Measurements from ENCODE around the gene CPNE5. TPM values are rescaled to one million over a fixed set of nuclear protein-coding genes. Genes with fewer than 3 reads are reported as not detected.
"Not testable (repeated sequence)": the region's sequence is repeated elsewhere in the genome, so short reads cannot be mapped to it uniquely, and the experiment has no call there.

Gene CPNE5
- total RNA-seq, 4 donors from 2014 or later = 9.5 to 33.8 (median 12.2) TPM

DNA sequence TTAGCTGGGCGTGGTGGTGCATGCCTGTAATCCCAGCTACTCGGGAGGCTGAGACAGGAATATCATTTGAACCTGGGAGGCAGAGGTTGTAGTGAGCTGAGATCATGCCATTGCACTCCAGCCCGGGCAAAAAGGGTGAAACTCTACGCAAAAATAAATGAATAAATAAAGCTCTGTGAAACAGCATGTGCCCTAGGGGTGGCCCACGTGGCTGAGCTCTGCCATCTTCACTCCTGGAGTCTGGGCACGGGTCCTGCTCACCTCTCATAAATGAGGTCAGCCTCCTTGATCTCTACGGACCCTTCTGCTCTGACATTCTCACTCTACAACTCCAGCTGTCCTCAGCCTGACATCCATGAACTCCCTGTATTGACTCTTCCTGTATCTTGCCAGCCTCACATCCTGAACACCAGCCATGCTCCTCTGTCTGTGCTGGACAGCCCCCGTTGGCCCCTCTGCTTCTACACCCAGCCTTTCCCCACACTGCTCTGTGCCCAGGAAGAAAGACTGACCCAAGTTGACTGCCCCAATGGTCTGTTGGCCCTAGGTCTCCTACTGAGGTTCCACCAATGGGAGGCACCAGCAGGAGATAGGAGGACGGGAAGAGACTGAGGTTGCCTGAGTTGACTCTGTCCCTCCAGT is 21.9 kb downstream of the CPNE5 start:
- Histone ChIP-seq H3K4me1 (no peaks in the 10 kb centered on the region), H3K36me3 (no peaks in the 10 kb centered on the region), H3K27ac (no peak overlapping the region), H3K9me3 (no peaks in the 10 kb centered on the region), H3K4me3 (no peak overlapping the region), H3K27me3 (no peaks in the 10 kb centered on the region)
- intact Hi-C loops (cut with DNase I; ENCODE audit: low total_unique reads) = no loop called here
- TF ChIP-seq, protein P1, sequence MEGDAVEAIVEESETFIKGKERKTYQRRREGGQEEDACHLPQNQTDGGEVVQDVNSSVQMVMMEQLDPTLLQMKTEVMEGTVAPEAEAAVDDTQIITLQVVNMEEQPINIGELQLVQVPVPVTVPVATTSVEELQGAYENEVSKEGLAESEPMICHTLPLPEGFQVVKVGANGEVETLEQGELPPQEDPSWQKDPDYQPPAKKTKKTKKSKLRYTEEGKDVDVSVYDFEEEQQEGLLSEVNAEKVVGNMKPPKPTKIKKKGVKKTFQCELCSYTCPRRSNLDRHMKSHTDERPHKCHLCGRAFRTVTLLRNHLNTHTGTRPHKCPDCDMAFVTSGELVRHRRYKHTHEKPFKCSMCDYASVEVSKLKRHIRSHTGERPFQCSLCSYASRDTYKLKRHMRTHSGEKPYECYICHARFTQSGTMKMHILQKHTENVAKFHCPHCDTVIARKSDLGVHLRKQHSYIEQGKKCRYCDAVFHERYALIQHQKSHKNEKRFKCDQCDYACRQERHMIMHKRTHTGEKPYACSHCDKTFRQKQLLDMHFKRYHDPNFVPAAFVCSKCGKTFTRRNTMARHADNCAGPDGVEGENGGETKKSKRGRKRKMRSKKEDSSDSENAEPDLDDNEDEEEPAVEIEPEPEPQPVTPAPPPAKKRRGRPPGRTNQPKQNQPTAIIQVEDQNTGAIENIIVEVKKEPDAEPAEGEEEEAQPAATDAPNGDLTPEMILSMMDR (IDR thresholded peaks at IDR 0.05) = no peak
- no peak for TF ChIP-seq POLR2A (IDR thresholded peaks at IDR 0.05)
- DNase-seq = no peak

DNA sequence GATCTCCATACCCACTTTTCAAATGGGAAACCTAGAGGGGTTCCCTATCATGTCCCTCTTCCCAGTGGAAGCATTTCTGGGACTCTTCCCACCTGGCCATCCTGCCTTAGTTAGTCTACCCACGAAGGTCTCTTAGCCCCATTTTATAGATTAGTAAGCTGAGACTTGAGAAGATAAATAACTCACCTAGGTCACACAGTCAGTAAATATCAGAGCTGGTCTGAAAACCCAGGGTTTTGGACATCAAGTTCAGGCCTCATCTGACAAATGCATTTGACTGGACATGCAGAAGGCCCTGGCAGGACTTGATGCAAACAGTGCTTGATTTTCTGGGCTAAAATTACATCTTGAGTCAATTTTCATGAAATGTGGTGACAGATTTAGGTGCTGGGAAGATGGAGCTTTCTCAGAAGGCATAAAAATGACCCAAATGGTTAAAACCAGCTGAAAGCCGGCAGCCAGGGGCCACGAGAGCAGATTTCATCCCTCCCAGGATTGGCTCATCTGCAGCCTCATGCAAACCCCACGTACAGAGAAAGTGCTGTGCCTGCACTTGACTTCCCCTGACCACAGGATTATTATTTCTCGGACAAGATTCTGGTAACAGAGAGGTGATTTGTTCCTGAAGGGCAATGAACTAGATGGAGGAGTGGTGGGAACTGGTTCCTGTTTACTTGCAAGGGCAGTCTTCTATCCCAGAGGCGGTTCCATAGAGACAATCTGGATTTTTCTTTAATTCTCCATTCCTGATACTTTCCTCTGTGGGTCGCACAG is 23.1 kb downstream of the CPNE5 start:
- H3K36me3 ChIP-seq = no peaks in the 10 kb centered on the region
- H3K4me1 ChIP-seq = no peaks in the 10 kb centered on the region
- H3K27me3 ChIP-seq = no peaks in the 10 kb centered on the region
- H3K9me3 ChIP-seq = no peaks in the 10 kb centered on the region
- intact Hi-C loops (cut with DNase I; ENCODE audit: low total_unique reads) = no loop called here
- TF ChIP-seq, protein P1 (IDR thresholded peaks at IDR 0.05) = no peak
- TF ChIP-seq POLR2A (IDR thresholded peaks at IDR 0.05) = no peak
- H3K27ac ChIP-seq = no peak overlapping the region
- DNase-seq = no peak
- H3K4me3 ChIP-seq = no peak overlapping the region

DNA sequence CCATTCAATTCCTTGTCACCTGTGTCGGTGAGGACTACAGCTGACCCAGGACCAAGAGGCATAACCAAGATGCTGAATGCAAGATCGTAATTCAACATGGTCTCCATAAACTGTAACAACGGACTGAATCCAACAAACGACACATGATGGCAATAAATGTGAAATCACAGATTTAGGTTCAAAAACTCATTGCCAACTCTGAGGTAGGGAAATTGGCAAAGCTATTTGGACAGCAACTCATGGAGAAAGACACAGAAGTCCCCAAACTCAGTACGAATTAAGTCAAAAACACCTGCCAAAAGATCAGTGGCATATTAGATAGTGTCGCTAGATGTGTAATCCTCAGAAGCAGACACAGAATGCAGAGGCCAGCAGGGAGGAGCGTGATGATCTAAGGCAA is 25.0 kb downstream of the CPNE5 start:
- no peaks in the 10 kb centered on the region for H3K36me3 ChIP-seq

DNA sequence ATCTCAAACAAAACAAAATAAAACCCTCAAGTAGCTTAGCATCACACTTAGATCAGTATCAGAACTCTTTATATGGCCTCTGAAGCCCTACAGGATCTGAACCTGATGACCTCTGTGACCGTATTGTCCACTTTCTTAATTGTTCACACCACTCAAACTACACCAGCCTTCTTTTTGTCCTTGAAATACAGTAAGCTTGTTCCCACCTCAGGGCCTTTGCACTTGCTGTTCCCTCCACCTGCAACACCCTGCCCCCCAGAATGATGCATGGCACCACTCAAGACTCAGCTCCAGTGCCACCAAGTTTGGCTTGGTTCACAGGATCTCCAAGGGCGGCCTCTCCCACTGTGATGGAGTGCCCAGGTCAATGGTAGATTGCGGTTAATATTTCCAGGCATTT is 25.7 kb downstream of the CPNE5 start:
- H3K36me3 ChIP-seq = no peaks in the 10 kb centered on the region
- H3K9me3 ChIP-seq = no peaks in the 10 kb centered on the region
- no peak overlapping the region for H3K27ac ChIP-seq
- H3K27me3 ChIP-seq = no peaks in the 10 kb centered on the region
- no peak overlapping the region for H3K4me3 ChIP-seq
- TF ChIP-seq, protein P1 (IDR thresholded peaks at IDR 0.05) = no peak
- TF ChIP-seq POLR2A (IDR thresholded peaks at IDR 0.05) = no peak
- no peak for DNase-seq
- intact Hi-C loops (cut with DNase I; ENCODE audit: low total_unique reads) = no loop called here
- no peaks in the 10 kb centered on the region for H3K4me1 ChIP-seq

More for the DNA sequence above, 25.0 kb downstream of the CPNE5 start:
- no peak for DNase-seq
- intact Hi-C loops (cut with DNase I; ENCODE audit: low total_unique reads) = no loop called here
- no peak overlapping the region for H3K27ac ChIP-seq
- H3K9me3 ChIP-seq = no peaks in the 10 kb centered on the region
- no peaks in the 10 kb centered on the region for H3K4me1 ChIP-seq
- H3K4me3 ChIP-seq = no peak overlapping the region
- no peak for TF ChIP-seq POLR2A (IDR thresholded peaks at IDR 0.05)
- TF ChIP-seq, protein P1 (IDR thresholded peaks at IDR 0.05) = no peak
- H3K27me3 ChIP-seq = no peaks in the 10 kb centered on the region

DNA sequence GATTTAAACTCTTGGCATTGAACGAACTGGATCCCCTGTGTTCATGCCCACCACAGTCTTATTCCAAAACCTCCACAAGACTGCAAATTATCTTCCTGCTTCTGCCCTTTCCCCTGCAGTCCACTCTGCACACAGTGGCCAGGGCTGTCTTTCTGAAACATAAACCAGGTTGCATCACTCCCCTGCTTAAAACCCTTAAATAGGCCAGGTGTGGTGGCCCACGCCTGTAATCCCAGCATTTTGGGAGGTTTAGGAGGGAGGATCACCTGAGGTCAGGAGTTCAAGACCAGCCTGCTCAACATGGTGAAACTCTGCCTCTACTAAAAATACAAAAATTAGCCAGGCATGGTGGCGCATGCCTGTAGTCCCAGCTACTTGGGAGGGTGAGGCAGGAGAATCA is 26.2 kb downstream of the CPNE5 start:
- H3K4me3 ChIP-seq; H3K4me1 ChIP-seq; intact Hi-C loops (cut with DNase I; ENCODE audit: low total_unique reads); H3K27ac ChIP-seq; DNase-seq; H3K36me3 ChIP-seq; H3K27me3 ChIP-seq; H3K9me3 ChIP-seq: not testable (repeated sequence)

All from uterus (tissue), 4 donors.